ENCODE results near the gene EBP.

DNA sequence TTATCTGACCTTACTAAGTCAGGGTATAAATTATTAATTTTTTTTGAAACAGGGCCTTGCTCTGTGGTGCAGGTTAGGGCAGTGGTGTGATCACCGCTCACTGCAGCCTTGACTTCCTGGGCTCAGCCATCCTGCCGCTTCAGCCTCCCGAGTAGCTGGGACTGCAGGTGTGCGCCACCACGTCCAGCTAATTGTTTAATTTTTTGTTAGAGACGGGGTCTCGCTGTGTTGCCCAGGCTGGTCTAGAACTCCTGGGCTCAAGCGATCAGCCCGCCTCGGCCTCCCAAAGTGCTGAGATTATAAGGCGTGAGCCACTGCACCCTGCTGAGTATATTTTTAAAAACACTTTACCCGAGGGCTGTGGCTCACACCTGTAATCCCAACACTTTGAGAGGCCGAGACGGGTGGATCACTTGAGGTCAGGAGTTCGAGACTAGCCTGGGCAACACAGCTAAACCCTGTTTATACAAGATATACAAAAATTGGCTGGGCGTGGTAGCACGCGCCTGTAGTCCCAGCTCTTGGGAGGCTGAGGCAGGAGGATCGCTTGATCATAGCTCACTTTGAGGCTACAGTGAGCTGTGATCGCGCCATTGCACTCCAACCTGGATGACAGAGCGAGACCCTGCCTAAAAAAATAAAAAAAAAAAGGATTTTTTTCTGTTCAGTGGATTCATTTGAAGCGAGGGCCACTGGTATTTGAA is 17.2 kb downstream of the EBP start:
- TF ChIP-seq EZH2 (IDR thresholded peaks at IDR 0.05; ENCODE audit: borderline replicate concordance, low read length), result no peak
- TF ChIP-seq, protein P1, sequence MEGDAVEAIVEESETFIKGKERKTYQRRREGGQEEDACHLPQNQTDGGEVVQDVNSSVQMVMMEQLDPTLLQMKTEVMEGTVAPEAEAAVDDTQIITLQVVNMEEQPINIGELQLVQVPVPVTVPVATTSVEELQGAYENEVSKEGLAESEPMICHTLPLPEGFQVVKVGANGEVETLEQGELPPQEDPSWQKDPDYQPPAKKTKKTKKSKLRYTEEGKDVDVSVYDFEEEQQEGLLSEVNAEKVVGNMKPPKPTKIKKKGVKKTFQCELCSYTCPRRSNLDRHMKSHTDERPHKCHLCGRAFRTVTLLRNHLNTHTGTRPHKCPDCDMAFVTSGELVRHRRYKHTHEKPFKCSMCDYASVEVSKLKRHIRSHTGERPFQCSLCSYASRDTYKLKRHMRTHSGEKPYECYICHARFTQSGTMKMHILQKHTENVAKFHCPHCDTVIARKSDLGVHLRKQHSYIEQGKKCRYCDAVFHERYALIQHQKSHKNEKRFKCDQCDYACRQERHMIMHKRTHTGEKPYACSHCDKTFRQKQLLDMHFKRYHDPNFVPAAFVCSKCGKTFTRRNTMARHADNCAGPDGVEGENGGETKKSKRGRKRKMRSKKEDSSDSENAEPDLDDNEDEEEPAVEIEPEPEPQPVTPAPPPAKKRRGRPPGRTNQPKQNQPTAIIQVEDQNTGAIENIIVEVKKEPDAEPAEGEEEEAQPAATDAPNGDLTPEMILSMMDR (conservative IDR thresholded peaks at IDR 0.05 in 1 of 2, IDR thresholded peaks at IDR 0.05 in 1 of 2; ENCODE audit: extremely low read depth in 1 of 2, insufficient read depth in 1 of 2, low read depth in 1 of 2, low read length in 2 of 2), result no peak
